K562 (cell line): ENCODE results near the gene MAP3K7. TPM values are rescaled to one million over a fixed set of nuclear protein-coding genes. Genes with fewer than 3 reads are reported as not detected.

ENCODE experiments used
- BHLHE40 ChIP-seq: IDR thresholded peaks from 2 replicates; pipeline ENCODE4 v1.6.1; 2011; ENCODE audit warnings: low read length, improper control_type of control experiment
- CREBBP ChIP-seq: IDR thresholded peaks from one replicate; pipeline ENCODE4 v1.6.1; 2012; ENCODE audit warnings: low read depth, mild to moderate bottlenecking, control low read depth, inconsistent platforms, low read length
- CUX1 ChIP-seq: fragments of 200-800 bp; sonication (Bioruptor generic); IDR thresholded peaks from 2 replicates; pipeline ENCODE4 v1.6.1; 2016; ENCODE audit warnings: missing genetic modification characterization, missing compliant biosample characterization
- FOXA3 ChIP-seq, 2 experiments: fragments of 450-650 bp in 1 of 2; sonication (generic) in 1 of 2; formaldehyde crosslinking; IDR thresholded peaks in 1 of 2; conservative IDR thresholded peaks in 1 of 2; 2 replicates each; pipeline versions ENCODE4 v1.4.0 to v1.8.0; 2020 to 2022; ENCODE audit warnings: mild to moderate bottlenecking in 2 of 2, missing genetic modification reagents in 1 of 2
- HNRNPLL ChIP-seq: fragments of 200-400 bp; formaldehyde crosslinking; IDR thresholded peaks from 2 replicates; pipeline ENCODE4 v1.6.1; 2017; ENCODE audit warnings: low read length, low read depth, mild to moderate bottlenecking; ENCODE audit not compliant: poor library complexity, severe bottlenecking
- ZKSCAN1 ChIP-seq: fragments of 150-350 bp; IDR thresholded peaks from 2 replicates; pipeline ENCODE4 v1.6.1; 2016; ENCODE audit warnings: low read depth, low read length
- ZNF609 ChIP-seq: sonication (generic); formaldehyde crosslinking; IDR thresholded peaks from 2 replicates; pipeline ENCODE4 v1.8.1; 2023; ENCODE audit warnings: missing genetic modification reagents, mild to moderate bottlenecking, borderline replicate concordance
- ZNF830 ChIP-seq: fragments of 250-450 bp; sonication (Bioruptor Pico); IDR thresholded peaks from 2 replicates; pipeline ENCODE4 v1.5.0; 2021; ENCODE audit warnings: mild to moderate bottlenecking
- polyA plus RNA-seq, 8 experiments: library from polyadenylated mRNA; depleted of rRNA in 4 of 8; stranded (reverse) in 5 of 8; unstranded in 3 of 8; fragments of >200 nt; fragmentation: Nextera tagmentation in 2 of 8; fragmentation: Illumina TruSeq in 1 of 8; extraction: Ambion mirVana in 2 of 8; extraction: Trizol in 1 of 8; gene quantifications; 2 replicates each; pipeline versions ENCODE4 v1.2.1 to v1.2.3, GENCODE V29; 2011 to 2014; ENCODE audit warnings: inconsistent platforms in 1 of 8, missing spikeins in 1 of 8
- total RNA-seq, 7 experiments: library from RNA; depleted of rRNA in 6 of 7; stranded (reverse); fragments of >200 nt in 6 of 7; fragmentation: Illumina TruSeq in 2 of 7; extraction: Trizol in 2 of 7; gene quantifications; 2 replicates each; pipeline versions ENCODE4 v1.2.1 to v1.2.3, GENCODE V29; 2011 to 2021; ENCODE audit warnings: low replicate concordance in 1 of 7

The MAP3K7 gene
- total and polyA plus RNA-seq, 9 of the 15 experiments (the other 6 are each of a cell fraction or from before 2014, with no cell fraction given), result 13.4 to 60.9 (median 34.8) TPM

DNA sequence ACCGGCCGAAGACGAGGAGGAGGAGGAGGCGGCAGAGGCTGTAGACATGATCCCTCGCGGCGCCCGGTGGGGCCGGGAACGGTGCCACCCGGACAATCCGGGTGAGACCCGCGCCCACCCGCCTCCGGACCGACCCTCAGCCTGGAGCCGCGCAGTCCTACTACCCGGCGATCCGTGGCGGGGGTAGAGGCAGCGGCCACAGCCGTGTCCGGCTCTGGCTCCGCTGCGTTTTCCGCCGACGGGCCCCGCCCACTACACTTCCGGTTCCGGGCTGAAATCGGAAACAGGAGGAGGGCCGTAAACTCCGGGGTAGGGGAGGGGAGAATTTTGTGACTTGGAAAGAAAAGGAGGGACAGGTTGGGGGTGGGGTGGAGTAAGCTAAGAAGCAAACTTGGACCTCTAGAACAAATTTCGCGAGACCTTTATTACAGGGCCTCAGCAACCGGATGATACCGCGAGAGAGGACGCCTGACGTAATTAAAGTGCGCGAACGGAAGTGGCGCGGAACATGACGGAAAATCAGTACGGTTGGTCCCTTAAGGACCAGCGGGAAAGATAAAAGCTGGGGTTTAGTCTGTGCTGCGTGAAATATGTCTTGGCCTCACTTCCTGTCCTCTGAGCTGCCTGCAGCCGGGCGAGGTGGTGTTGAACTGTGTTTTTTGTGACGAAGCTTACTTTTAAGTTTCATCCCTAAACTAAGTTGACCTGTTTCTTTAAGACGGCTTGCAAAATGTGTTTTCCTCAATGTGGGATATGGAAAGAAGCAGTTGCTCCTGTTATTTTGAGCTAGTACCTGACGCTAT is at the start of gene MAP3K7 (continued):
- no peak for TF ChIP-seq ZNF609 (CRISPR knock-in tag)
- no peak for TF ChIP-seq ZNF830 (CRISPR knock-in tag)
- peak; percentile 66; the same call in 1 of the 2 replicates for TF ChIP-seq ZKSCAN1
- TF ChIP-seq FOXA3 (CRISPR knock-in tag; conservative IDR thresholded peaks at IDR 0.05 in 1 of 2, IDR thresholded peaks at IDR 0.05 in 1 of 2), result no peak
- no peak for TF ChIP-seq CREBBP
- no peak for TF ChIP-seq CUX1
- TF ChIP-seq BHLHE40, result no peak
- TF ChIP-seq HNRNPLL, result peak; percentile 87
